IMR-90 (cell line): ENCODE data around the gene USP14.

Source experiments
- BHLHE40 ChIP-seq: fragments of 150-350 bp; IDR thresholded peaks from 2 replicates; pipeline ENCODE4 v1.6.1; 2016; ENCODE audit warnings: mild to moderate bottlenecking, low read depth, low read length
- CEBPB ChIP-seq: IDR thresholded peaks from 2 replicates; pipeline ENCODE4 v1.6.1; 2012; ENCODE audit warnings: low read depth, low read length, improper control_type of control experiment
- CHD1 ChIP-seq: IDR thresholded peaks from 2 replicates; pipeline ENCODE4 v1.6.1; 2012; ENCODE audit warnings: low read depth, low read length, improper control_type of control experiment
- CTCF ChIP-seq: conservative IDR thresholded peaks from 2 replicates; pipeline ENCODE4 v1.5.1; 2012; ENCODE audit warnings: mild to moderate bottlenecking, low read depth, low read length, improper control_type of control experiment
- FOS ChIP-seq: fragments of 150-350 bp; IDR thresholded peaks from 2 replicates; pipeline ENCODE4 v1.6.1; 2016; ENCODE audit warnings: low read depth, low read length
- MAFK ChIP-seq: IDR thresholded peaks from 2 replicates; pipeline ENCODE4 v1.6.1; 2012; ENCODE audit warnings: low read depth, low read length, improper control_type of control experiment
- MAZ ChIP-seq: IDR thresholded peaks from 2 replicates; pipeline ENCODE4 v1.6.1; 2012; ENCODE audit warnings: low read depth, mild to moderate bottlenecking, low read length, improper control_type of control experiment, moderate library complexity, borderline replicate concordance
- MXI1 ChIP-seq: IDR thresholded peaks from 2 replicates; pipeline ENCODE4 v1.6.1; 2012; ENCODE audit warnings: low read depth, mild to moderate bottlenecking, low read length, moderate library complexity, borderline replicate concordance
- NFE2L2 ChIP-seq: fragments of 150-350 bp; IDR thresholded peaks from 2 replicates; pipeline ENCODE4 v1.6.1; 2016; ENCODE audit warnings: low read depth, mild to moderate bottlenecking, low read length
- POLR2A ChIP-seq: IDR thresholded peaks from 2 replicates; pipeline ENCODE4 v1.6.1; 2012; ENCODE audit warnings: mild to moderate bottlenecking, low read depth, low read length
- RAD21 ChIP-seq: IDR thresholded peaks from 2 replicates; pipeline ENCODE4 v1.6.1; 2012; ENCODE audit warnings: low read length, improper control_type of control experiment
- RCOR1 ChIP-seq: IDR thresholded peaks from 2 replicates; pipeline ENCODE4 v1.6.1; 2012; ENCODE audit warnings: mild to moderate bottlenecking, low read length, improper control_type of control experiment; ENCODE audit not compliant: insufficient replicate concordance
- RFX5 ChIP-seq: IDR thresholded peaks from 2 replicates; pipeline ENCODE4 v1.8.0; 2012; ENCODE audit warnings: low read depth, mild to moderate bottlenecking, low read length, moderate library complexity

DNA sequence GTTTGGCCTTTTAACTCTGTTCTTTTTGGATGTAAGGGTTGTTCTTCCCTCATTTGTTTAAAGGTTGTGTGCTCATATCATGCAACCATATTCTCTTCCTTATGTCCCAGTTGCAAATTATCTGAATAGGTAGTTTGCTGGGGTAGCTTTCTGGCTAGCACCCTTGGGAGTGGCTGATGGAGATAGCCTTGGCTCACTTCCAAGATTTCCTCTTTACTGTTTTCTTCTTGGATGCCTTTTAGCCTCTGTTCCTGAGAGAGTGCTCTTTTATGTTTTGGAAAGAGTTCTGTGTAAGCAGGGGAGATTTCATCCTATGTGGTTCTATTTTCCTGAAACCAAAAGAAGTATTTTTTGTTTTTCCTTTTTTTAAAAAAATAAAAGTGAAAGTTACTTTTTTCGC lies 25.4 kb downstream of the USP14 start:
- no peak for TF ChIP-seq POLR2A
- no peak for TF ChIP-seq CTCF
- TF ChIP-seq BHLHE40: no peak
- no peak for TF ChIP-seq RCOR1
- TF ChIP-seq RAD21: no peak
- TF ChIP-seq FOS: no peak
- TF ChIP-seq CEBPB: no peak
- TF ChIP-seq RFX5: no peak
- no peak for TF ChIP-seq MAFK
- TF ChIP-seq CHD1: no peak
- TF ChIP-seq MAZ: no peak
- TF ChIP-seq MXI1: no peak
- TF ChIP-seq NFE2L2: no peak
